ENCODE data around the gene GINS2. TPM values are rescaled to one million over a fixed set of nuclear protein-coding genes. Genes with fewer than 3 reads are reported as not detected.

GINS2 gene
- total and polyA plus RNA-seq, 4 donors = 1.6 to 3.1 (median 2.4) TPM

DNA sequence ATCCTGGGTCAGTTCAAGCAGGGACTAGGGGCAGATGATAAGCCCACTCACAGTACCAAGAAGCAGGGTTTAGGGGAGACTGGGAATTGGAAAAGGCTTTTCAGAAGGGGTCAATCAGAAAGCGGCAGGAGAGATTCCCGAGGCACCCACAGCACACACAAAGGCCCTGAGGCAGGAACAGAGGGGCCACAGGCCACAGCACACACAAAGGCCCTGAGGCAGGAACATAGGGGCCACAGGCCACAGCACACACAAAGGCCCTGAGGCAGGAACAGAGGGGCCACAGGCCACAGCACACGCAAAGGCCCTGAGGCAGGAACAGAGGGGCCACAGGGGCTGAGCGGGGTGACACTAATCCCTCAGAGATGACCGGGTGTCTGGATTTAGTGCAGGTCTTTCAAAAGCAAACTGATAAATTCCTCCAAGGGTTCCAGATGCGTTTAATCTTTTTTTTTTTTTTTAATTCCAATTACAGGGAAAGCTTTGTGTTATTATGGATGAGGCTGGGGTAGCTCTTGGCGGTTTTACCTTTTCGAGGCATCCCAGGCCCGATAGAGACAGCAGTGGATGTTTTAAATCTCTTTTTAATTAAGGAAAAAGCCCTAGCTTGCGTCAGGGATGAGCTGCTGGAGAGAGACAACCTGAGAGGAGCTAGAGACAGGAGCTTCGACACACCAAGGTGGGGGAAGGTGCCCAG is 31.0 kb upstream of the GINS2 start:
- Histone ChIP-seq H3K4me1 (ENCODE audit: control insufficient read depth in 5 of 5, insufficient read depth in 5 of 5, low read length in 5 of 5) (peaks cover 0 to 29% (median 11%) of the 10 kb centered on the region in 5 donors), H3K4me3 (no peak overlapping the region), H3K36me3 (ENCODE audit: control insufficient read depth in 4 of 4, insufficient read depth in 4 of 4, low read length in 4 of 4) (peaks cover 0 to 5% (median 0%) of the 10 kb centered on the region in 4 donors), H3K9ac (ENCODE audit: insufficient read depth in 1 of 2, low read length in 2 of 2) (no peak overlapping the region), H3K9me3 (ENCODE audit: control insufficient read depth in 4 of 4, insufficient read depth in 3 of 4, low read length in 3 of 4) (no peaks in the 10 kb centered on the region), H3K27ac (ENCODE audit: low read depth in 1 of 2, low read length in 1 of 2) (no peak overlapping the region), H3K27me3 (ENCODE audit: control insufficient read depth in 3 of 3, insufficient read depth in 3 of 3, low read length in 2 of 3) (no peaks in the 10 kb centered on the region)
- ATAC-seq (ENCODE audit: insufficient read depth, low FRiP score) (no peak), DNase-seq (no peak)
- TF ChIP-seq, protein P1, sequence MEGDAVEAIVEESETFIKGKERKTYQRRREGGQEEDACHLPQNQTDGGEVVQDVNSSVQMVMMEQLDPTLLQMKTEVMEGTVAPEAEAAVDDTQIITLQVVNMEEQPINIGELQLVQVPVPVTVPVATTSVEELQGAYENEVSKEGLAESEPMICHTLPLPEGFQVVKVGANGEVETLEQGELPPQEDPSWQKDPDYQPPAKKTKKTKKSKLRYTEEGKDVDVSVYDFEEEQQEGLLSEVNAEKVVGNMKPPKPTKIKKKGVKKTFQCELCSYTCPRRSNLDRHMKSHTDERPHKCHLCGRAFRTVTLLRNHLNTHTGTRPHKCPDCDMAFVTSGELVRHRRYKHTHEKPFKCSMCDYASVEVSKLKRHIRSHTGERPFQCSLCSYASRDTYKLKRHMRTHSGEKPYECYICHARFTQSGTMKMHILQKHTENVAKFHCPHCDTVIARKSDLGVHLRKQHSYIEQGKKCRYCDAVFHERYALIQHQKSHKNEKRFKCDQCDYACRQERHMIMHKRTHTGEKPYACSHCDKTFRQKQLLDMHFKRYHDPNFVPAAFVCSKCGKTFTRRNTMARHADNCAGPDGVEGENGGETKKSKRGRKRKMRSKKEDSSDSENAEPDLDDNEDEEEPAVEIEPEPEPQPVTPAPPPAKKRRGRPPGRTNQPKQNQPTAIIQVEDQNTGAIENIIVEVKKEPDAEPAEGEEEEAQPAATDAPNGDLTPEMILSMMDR (IDR thresholded peaks at IDR 0.05; ENCODE audit: control extremely low read depth, extremely low read depth) = no peak
- WGBS, 2 donors = 85 to 94% methylated on average over 11 of the region's 11 CpGs

DNA sequence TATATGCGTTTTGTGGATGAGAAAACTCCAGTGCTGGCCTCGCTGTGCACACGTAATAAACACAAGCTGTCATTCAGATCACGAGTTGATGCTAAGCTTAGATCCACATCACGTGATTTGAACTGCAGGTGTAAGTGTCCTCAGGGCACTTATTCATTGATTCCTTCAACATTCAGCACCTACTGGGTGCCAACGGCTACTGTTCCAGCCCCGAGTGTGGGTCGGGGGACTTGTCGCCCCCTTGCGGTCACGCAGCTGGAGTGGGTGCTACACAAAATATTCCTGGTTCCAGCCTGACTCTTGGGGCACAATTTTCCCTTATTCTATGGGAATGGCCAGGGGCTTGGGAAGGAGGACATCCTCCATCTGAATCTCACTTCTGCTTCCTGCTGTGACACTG is 29.9 kb upstream of the GINS2 start:
- H3K36me3 ChIP-seq (ENCODE audit: control insufficient read depth in 4 of 4, insufficient read depth in 4 of 4, low read length in 4 of 4) = peaks cover 0 to 5% (median 0%) of the 10 kb centered on the region in 4 donors
- no peak for DNase-seq
- no peak for ATAC-seq (ENCODE audit: insufficient read depth, low FRiP score)
- H3K9me3 ChIP-seq (ENCODE audit: control insufficient read depth in 4 of 4, insufficient read depth in 3 of 4, low read length in 3 of 4) = no peaks in the 10 kb centered on the region
- peaks cover 0 to 29% (median 11%) of the 10 kb centered on the region in 5 donors for H3K4me1 ChIP-seq (ENCODE audit: control insufficient read depth in 5 of 5, insufficient read depth in 5 of 5, low read length in 5 of 5)
- H3K4me3 ChIP-seq = no peak overlapping the region
- no peak overlapping the region for H3K9ac ChIP-seq (ENCODE audit: insufficient read depth in 1 of 2, low read length in 2 of 2)
- TF ChIP-seq, protein P1 (IDR thresholded peaks at IDR 0.05; ENCODE audit: control extremely low read depth, extremely low read depth) = no peak
- H3K27ac ChIP-seq (ENCODE audit: low read depth in 1 of 2, low read length in 1 of 2) = no peak overlapping the region
- H3K27me3 ChIP-seq (ENCODE audit: control insufficient read depth in 3 of 3, insufficient read depth in 3 of 3, low read length in 2 of 3) = no peaks in the 10 kb centered on the region
- WGBS, 2 donors = 47 to 65% methylated on average over 11 of the region's 11 CpGs

DNA sequence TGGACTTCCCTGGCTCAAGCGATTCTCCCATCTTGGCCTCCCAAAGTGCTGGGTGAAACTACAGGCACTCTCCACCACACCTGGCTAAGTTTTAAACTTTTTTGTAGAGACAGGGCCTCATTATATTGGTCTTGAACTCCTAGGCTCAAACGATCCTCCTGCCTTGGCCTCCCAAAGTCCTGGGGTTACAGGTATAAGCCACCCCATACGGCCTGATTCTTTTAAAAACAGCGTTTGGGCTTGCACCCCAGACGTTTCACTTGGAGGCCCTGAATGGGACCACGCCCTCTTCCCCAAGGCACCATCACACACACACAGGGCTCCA is 29.4 kb upstream of the GINS2 start:
- Histone ChIP-seq H3K9me3 (ENCODE audit: control insufficient read depth in 4 of 4, insufficient read depth in 3 of 4, low read length in 3 of 4) (no peaks in the 10 kb centered on the region), H3K9ac (ENCODE audit: insufficient read depth in 1 of 2, low read length in 2 of 2) (no peak overlapping the region), H3K4me1 (ENCODE audit: control insufficient read depth in 5 of 5, insufficient read depth in 5 of 5, low read length in 5 of 5) (peaks cover 0 to 29% (median 11%) of the 10 kb centered on the region in 5 donors), H3K36me3 (ENCODE audit: control insufficient read depth in 4 of 4, insufficient read depth in 4 of 4, low read length in 4 of 4) (peaks cover 0 to 3% (median 0%) of the 10 kb centered on the region in 4 donors), H3K27ac (ENCODE audit: low read depth in 1 of 2, low read length in 1 of 2) (no peak overlapping the region), H3K27me3 (ENCODE audit: control insufficient read depth in 3 of 3, insufficient read depth in 3 of 3, low read length in 2 of 3) (no peaks in the 10 kb centered on the region), H3K4me3 (no peak overlapping the region)
- ATAC-seq (ENCODE audit: insufficient read depth, low FRiP score) = no peak
- TF ChIP-seq, protein P1 (IDR thresholded peaks at IDR 0.05; ENCODE audit: control extremely low read depth, extremely low read depth) = no peak
- DNase-seq = no peak
- 44 to 53% methylated on average over 6 of the region's 6 CpGs for WGBS, 2 donors
